Thyroid gland (tissue), 4 donors: ENCODE data around the gene MME.

Experiments
- POLR2A ChIP-seq, 2 donors: fragments of 450-650 bp; IDR thresholded peaks; one replicate each; pipeline ENCODE4 v1.6.1; 2017; ENCODE audit warnings: antibody characterized with exemption in 2 of 2, mild to moderate bottlenecking in 2 of 2, moderate library complexity in 1 of 2
- TF ChIP-seq, protein P1 (sequence below), 6 experiments: fragments of 200-600 bp in 3 of 6; fragments of 450-650 bp in 3 of 6; sonication (generic) in 3 of 6; IDR thresholded peaks; one replicate each; pipeline ENCODE4 v1.5.1; 2016 to 2019; ENCODE audit warnings: antibody characterized with exemption in 6 of 6, mild to moderate bottlenecking in 2 of 6, inconsistent platforms in 1 of 6, moderate library complexity in 1 of 6

DNA sequence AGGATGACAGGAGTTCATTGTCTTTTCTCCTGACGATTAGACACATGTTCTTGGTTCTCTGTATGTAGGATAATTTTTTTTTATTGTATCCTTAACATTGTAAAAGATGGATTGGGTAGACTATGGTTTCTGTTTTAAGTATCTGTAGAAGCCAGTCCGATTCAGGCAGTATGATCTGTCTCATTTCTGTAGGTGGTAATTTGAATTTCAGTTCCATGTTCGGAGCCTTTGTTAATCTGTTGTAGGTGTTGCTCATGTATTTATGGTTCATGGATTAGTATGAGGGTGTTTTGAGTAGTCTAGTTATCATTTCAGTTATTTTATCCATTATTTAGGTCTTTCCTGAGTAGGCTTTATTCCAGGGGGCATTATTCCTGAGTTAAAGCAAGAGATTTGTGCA lies 32.4 kb upstream of the MME start:
- TF ChIP-seq, protein P1, sequence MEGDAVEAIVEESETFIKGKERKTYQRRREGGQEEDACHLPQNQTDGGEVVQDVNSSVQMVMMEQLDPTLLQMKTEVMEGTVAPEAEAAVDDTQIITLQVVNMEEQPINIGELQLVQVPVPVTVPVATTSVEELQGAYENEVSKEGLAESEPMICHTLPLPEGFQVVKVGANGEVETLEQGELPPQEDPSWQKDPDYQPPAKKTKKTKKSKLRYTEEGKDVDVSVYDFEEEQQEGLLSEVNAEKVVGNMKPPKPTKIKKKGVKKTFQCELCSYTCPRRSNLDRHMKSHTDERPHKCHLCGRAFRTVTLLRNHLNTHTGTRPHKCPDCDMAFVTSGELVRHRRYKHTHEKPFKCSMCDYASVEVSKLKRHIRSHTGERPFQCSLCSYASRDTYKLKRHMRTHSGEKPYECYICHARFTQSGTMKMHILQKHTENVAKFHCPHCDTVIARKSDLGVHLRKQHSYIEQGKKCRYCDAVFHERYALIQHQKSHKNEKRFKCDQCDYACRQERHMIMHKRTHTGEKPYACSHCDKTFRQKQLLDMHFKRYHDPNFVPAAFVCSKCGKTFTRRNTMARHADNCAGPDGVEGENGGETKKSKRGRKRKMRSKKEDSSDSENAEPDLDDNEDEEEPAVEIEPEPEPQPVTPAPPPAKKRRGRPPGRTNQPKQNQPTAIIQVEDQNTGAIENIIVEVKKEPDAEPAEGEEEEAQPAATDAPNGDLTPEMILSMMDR (IDR thresholded peaks at IDR 0.05), result no peak
- no peak for TF ChIP-seq POLR2A (IDR thresholded peaks at IDR 0.05)
